Colonic mucosa (tissue), 4 donors: Measurements from ENCODE around the gene RIMOC1. TPM values are rescaled to one million over a fixed set of nuclear protein-coding genes. Genes with fewer than 3 reads are reported as not detected.
A peak's percentile ranks its signal among the peaks of the same experiment; 100 is the strongest.

Experiments used
- DNase-seq: peaks from one replicate; pipeline ENCODE4 v3.0.0-alpha.2; 2020
- H3K27ac ChIP-seq: fragments of 200-600 bp; one replicate; pipeline ENCODE4 v1.8.0; 2021
- H3K27me3 ChIP-seq: fragments of 200-600 bp; one replicate; pipeline ENCODE4 v1.8.0; 2021
- H3K36me3 ChIP-seq: fragments of 200-600 bp; one replicate; pipeline ENCODE4 v1.8.0; 2021
- H3K4me1 ChIP-seq: fragments of 200-600 bp; one replicate; pipeline ENCODE4 v1.8.0; 2021; ENCODE audit warnings: mild to moderate bottlenecking
- H3K4me3 ChIP-seq: fragments of 200-600 bp; one replicate; pipeline ENCODE4 v1.8.0; 2021
- H3K9ac ChIP-seq, 2 donors: one replicate each; pipeline ENCODE4 v1.7.0; 2013; ENCODE audit warnings: control low read depth in 2 of 2, low read depth in 2 of 2, low read length in 2 of 2
- H3K9me3 ChIP-seq: fragments of 200-600 bp; one replicate; pipeline ENCODE4 v1.8.0; 2021
- CTCF ChIP-seq: fragments of 200-600 bp; IDR thresholded peaks from one replicate; pipeline ENCODE4 v1.8.0; 2022; ENCODE audit warnings: antibody characterized with exemption, mild to moderate bottlenecking
- intact Hi-C: fragments of 100-400 bp; cut with DNase I; formaldehyde crosslinking; loops from one replicate; pipeline ENCODE4 v1.14.1; 2022
- total RNA-seq, 2 donors: library from RNA; stranded (reverse); fragmentation: NEBNext Ultra II Directional in 1 of 2; extraction: Animal tissue kit (Norgen Biotek cat#: 25700) in 1 of 2; gene quantifications; one replicate each; pipeline ENCODE4 v1.2.1, GENCODE V29; 2021
- donor health status: healthy.
- donor health status: DM: no; HTN: no; CAD: no.
- donor health status: DM: no; HTN: no; CAD: no.

RIMOC1 gene
- total RNA-seq, 2 donors from 2014 or later, result 23.1 to 29.7 TPM

GRCh38 chr5:41891066-41891707 lies 13.0 kb upstream of the RIMOC1 start:
- H3K36me3 ChIP-seq, result no peaks in the 10 kb centered on the region
- no peak overlapping the region for H3K27ac ChIP-seq
- H3K9me3 ChIP-seq, result no peaks in the 10 kb centered on the region
- H3K4me3 ChIP-seq, result no peak overlapping the region
- no peak overlapping the region for H3K9ac ChIP-seq
- TF ChIP-seq CTCF, result no peak
- no peaks in the 10 kb centered on the region for H3K4me1 ChIP-seq
- H3K27me3 ChIP-seq, result no peaks in the 10 kb centered on the region
- no peak for DNase-seq
- intact Hi-C loops, result no loop called here

- no peaks in the 10 kb centered on the region for H3K4me1 ChIP-seq
- H3K27me3 ChIP-seq, result no peaks in the 10 kb centered on the region
- H3K9ac ChIP-seq, result no peak overlapping the region
- TF ChIP-seq CTCF, result no peak
- H3K9me3 ChIP-seq, result no peaks in the 10 kb centered on the region
- H3K27ac ChIP-seq, result no peak overlapping the region
- DNase-seq, result no peak
- H3K36me3 ChIP-seq, result no peaks in the 10 kb centered on the region
- no peak overlapping the region for H3K4me3 ChIP-seq
- intact Hi-C loops, result no loop called here
Measured at GRCh38 chr5:41892031-41892430, 12.1 kb upstream of the RIMOC1 start.

- intact Hi-C loops, result no loop called here
- no peaks in the 10 kb centered on the region for H3K36me3 ChIP-seq
- H3K27me3 ChIP-seq, result no peaks in the 10 kb centered on the region
- H3K9ac ChIP-seq, result no peak overlapping the region
- no peak for TF ChIP-seq CTCF
- H3K4me3 ChIP-seq, result no peak overlapping the region
- no peaks in the 10 kb centered on the region for H3K4me1 ChIP-seq
- no peak for DNase-seq
- no peaks in the 10 kb centered on the region for H3K9me3 ChIP-seq
- H3K27ac ChIP-seq, result no peak overlapping the region
Measured at GRCh38 chr5:41893074-41893851, 10.9 kb upstream of the RIMOC1 start.

GRCh38 chr5:41896230-41896629 lies 7.9 kb upstream of the RIMOC1 start:
- no peak overlapping the region for H3K4me3 ChIP-seq
- H3K27ac ChIP-seq, result no peak overlapping the region
- no peaks in the 10 kb centered on the region for H3K9me3 ChIP-seq
- no peak for TF ChIP-seq CTCF
- intact Hi-C loops, result no loop called here
- H3K27me3 ChIP-seq, result no peaks in the 10 kb centered on the region
- H3K36me3 ChIP-seq, result no peaks in the 10 kb centered on the region
- no peaks in the 10 kb centered on the region for H3K4me1 ChIP-seq
- no peak for DNase-seq
- no peak overlapping the region for H3K9ac ChIP-seq

- H3K4me3 ChIP-seq, result peak overlapping the region; percentile 87
- DNase-seq, result no peak
- no peak for TF ChIP-seq CTCF
- intact Hi-C loops, result no loop called here
- no peaks in the 10 kb centered on the region for H3K36me3 ChIP-seq
- no peaks in the 10 kb centered on the region for H3K27me3 ChIP-seq
- peak overlapping the region; percentile 26 to 73 for H3K9ac ChIP-seq
- H3K4me1 ChIP-seq, result no peaks in the 10 kb centered on the region
- H3K9me3 ChIP-seq, result no peaks in the 10 kb centered on the region
- peak overlapping the region; percentile 58 for H3K27ac ChIP-seq
Measured at GRCh38 chr5:41903382-41903891, 707 bp upstream of the RIMOC1 start.
